Measurements from ENCODE around the gene RAD51D.

DNA sequence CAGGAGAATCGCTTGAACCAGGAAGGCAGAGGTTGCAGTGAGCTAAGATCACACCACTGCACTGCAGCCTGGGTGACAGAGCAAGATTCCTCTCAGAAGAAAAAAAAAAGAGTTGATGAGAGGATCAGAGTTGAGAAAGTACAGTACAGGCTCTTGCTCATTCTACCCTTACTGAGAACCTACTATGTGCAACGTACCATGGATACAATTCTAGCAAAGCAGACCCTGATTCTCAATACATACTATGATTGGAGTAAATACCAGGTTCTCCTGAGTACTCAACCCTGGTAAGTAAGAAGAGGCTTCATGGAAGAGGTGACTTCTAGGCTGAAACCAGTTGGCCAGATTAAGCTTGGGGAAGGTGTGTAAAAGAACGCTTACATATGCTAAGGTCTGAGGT is 57.4 kb downstream of the RAD51D start:
- TF ChIP-seq, protein P1, sequence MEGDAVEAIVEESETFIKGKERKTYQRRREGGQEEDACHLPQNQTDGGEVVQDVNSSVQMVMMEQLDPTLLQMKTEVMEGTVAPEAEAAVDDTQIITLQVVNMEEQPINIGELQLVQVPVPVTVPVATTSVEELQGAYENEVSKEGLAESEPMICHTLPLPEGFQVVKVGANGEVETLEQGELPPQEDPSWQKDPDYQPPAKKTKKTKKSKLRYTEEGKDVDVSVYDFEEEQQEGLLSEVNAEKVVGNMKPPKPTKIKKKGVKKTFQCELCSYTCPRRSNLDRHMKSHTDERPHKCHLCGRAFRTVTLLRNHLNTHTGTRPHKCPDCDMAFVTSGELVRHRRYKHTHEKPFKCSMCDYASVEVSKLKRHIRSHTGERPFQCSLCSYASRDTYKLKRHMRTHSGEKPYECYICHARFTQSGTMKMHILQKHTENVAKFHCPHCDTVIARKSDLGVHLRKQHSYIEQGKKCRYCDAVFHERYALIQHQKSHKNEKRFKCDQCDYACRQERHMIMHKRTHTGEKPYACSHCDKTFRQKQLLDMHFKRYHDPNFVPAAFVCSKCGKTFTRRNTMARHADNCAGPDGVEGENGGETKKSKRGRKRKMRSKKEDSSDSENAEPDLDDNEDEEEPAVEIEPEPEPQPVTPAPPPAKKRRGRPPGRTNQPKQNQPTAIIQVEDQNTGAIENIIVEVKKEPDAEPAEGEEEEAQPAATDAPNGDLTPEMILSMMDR (tag by site-specific recombination; IDR thresholded peaks at IDR 0.05): no peak
- TF ChIP-seq ZNF16 (tag by site-specific recombination; IDR thresholded peaks at IDR 0.05; ENCODE audit: low read depth): no peak
- no peak for TF ChIP-seq REST (tag by site-specific recombination; IDR thresholded peaks at IDR 0.05)
- no peak for TF ChIP-seq ZNF677 (tag by site-specific recombination; IDR thresholded peaks at IDR 0.05)
- no peak for TF ChIP-seq YY2 (tag by site-specific recombination; IDR thresholded peaks at IDR 0.05)
- no peak for TF ChIP-seq ZNF449 (tag by site-specific recombination; IDR thresholded peaks at IDR 0.05)
- TF ChIP-seq TCF7L2 (IDR thresholded peaks at IDR 0.05; ENCODE audit: borderline replicate concordance, low read depth, low read length): no peak
- TF ChIP-seq ZNF792 (tag by site-specific recombination; IDR thresholded peaks at IDR 0.05): no peak
- no peak for TF ChIP-seq PRDM6 (tag by site-specific recombination; IDR thresholded peaks at IDR 0.05)
- no peak for TF ChIP-seq ZNF423 (tag by site-specific recombination; IDR thresholded peaks at IDR 0.05)
- no peak for TF ChIP-seq PRDM1 (tag by site-specific recombination; IDR thresholded peaks at IDR 0.05)
- TF ChIP-seq ATF2 (tag by site-specific recombination; IDR thresholded peaks at IDR 0.05; ENCODE audit: low read depth): no peak
- no peak for TF ChIP-seq ZNF664 (tag by site-specific recombination; IDR thresholded peaks at IDR 0.05)
- no peak for TF ChIP-seq SALL2 (tag by site-specific recombination; IDR thresholded peaks at IDR 0.05; ENCODE audit: borderline replicate concordance)
